H1 (cell line): ENCODE results near the gene FAM50B. TPM values are rescaled to one million over a fixed set of nuclear protein-coding genes. Genes with fewer than 3 reads are reported as not detected.

Experiments
- CTCF ChIA-PET: fragments of 300-600 bp; sonication (Branson Sonifier 250); formaldehyde crosslinking; loops from one replicate; lab custom pipeline; 2021; ENCODE audit not compliant: partially characterized antibody; lab: Charles Lee
- POLR2A ChIA-PET: fragments of 300-600 bp; sonication (Branson Sonifier 250); formaldehyde crosslinking; loops from one replicate; lab custom pipeline; 2021; ENCODE audit warnings: inconsistent platforms; ENCODE audit not compliant: partially characterized antibody; lab: Charles Lee
- DNase-seq, 2 experiments: peaks; one replicate each; pipeline versions ENCODE4 v3.0.0 to v3.0.0-alpha.2; 2010 to 2022; ENCODE audit warnings: low spot score in 2 of 2, low read depth in 1 of 2, mixed read lengths in 1 of 2
- FAIRE-seq: peaks from 2 replicates; lab custom pipeline; 2011; peaks lifted over from hg19 to GRCh38; lab: Jason Lieb, UNC
- H2AFZ ChIP-seq: 2 replicates; pipeline ENCODE4 v1.8.1; 2012; ENCODE audit warnings: low read length, inconsistent platforms
- H2AK5ac ChIP-seq: 2 replicates; pipeline ENCODE4 v1.6.1; 2013; ENCODE audit warnings: low read depth, low read length
- H2BK120ac ChIP-seq: replicated peaks from 2 replicates; pipeline ENCODE3; 2013; ENCODE audit warnings: low read depth, low read length, inconsistent platforms
- H2BK12ac ChIP-seq: 2 replicates; pipeline ENCODE4 v1.6.1; 2013; ENCODE audit warnings: low read depth, low read length
- H2BK15ac ChIP-seq: 2 replicates; pipeline ENCODE4 v1.6.1; 2013; ENCODE audit warnings: low read length
- H2BK20ac ChIP-seq: 2 replicates; pipeline ENCODE4 v1.6.1; 2013; ENCODE audit warnings: low read length
- H2BK5ac ChIP-seq: 2 replicates; pipeline ENCODE4 v1.6.1; 2013; ENCODE audit warnings: low read depth, low read length
- H3K14ac ChIP-seq: 2 replicates; pipeline ENCODE4 v1.6.1; 2013; ENCODE audit warnings: inconsistent platforms; ENCODE audit not compliant: insufficient read length
- H3K18ac ChIP-seq: 2 replicates; pipeline ENCODE4 v1.6.1; 2013; ENCODE audit warnings: low read length; ENCODE audit errors: extremely low read depth
- H3K23ac ChIP-seq: 2 replicates; pipeline ENCODE4 v1.6.1; 2013; ENCODE audit warnings: inconsistent platforms; ENCODE audit not compliant: insufficient read length
- H3K23me2 ChIP-seq: 2 replicates; pipeline ENCODE4 v1.6.1; 2013; ENCODE audit warnings: low read depth, low read length
- H3K27ac ChIP-seq: 2 replicates; pipeline ENCODE4 v1.6.1; 2011; ENCODE audit warnings: low read depth, low read length, inconsistent platforms
- H3K27me3 ChIP-seq, 4 experiments: replicated peaks in 1 of 4; 1 replicate in 1 of 4; 2 replicates in 3 of 4; pipeline versions ENCODE4 v1.6.1 to v1.8.1; 2011 to 2013; ENCODE audit warnings: low read length in 3 of 4, mild to moderate bottlenecking in 3 of 4, inconsistent platforms in 2 of 4, mixed read lengths in 2 of 4, moderate library complexity in 1 of 4; ENCODE audit not compliant: control insufficient read depth in 3 of 4, insufficient read depth in 3 of 4; ENCODE audit errors: extremely low read depth in 1 of 4
- H3K36me3 ChIP-seq, 4 experiments: 2 replicates each; pipeline versions ENCODE4 v1.6.1 to v1.8.1; 2011 to 2013; ENCODE audit warnings: mild to moderate bottlenecking in 4 of 4, low read length in 3 of 4, moderate library complexity in 2 of 4, control low read depth in 1 of 4, inconsistent platforms in 1 of 4; ENCODE audit not compliant: insufficient read depth in 4 of 4, control insufficient read depth in 2 of 4
- H3K4ac ChIP-seq: replicated peaks from 2 replicates; pipeline ENCODE3; 2013; ENCODE audit warnings: low read length, low read depth, mixed read lengths, inconsistent platforms; ENCODE audit not compliant: insufficient read length
- H3K4me1 ChIP-seq, 4 experiments: replicated peaks in 1 of 4; 1 replicate in 1 of 4; 2 replicates in 3 of 4; pipeline versions ENCODE4 v1.6.1 to v1.8.1; 2011 to 2013; ENCODE audit warnings: low read length in 3 of 4, inconsistent platforms in 2 of 4, mixed read lengths in 1 of 4; ENCODE audit not compliant: insufficient read depth in 4 of 4, control insufficient read depth in 3 of 4
- H3K4me2 ChIP-seq, 2 experiments: 2 replicates each; pipeline versions ENCODE4 v1.6.1 to v1.8.1; 2011 to 2013; ENCODE audit warnings: low read depth in 2 of 2, low read length in 2 of 2, control low read depth in 1 of 2, inconsistent platforms in 1 of 2, mild to moderate bottlenecking in 1 of 2; ENCODE audit not compliant: insufficient read depth in 1 of 2
- H3K4me3 ChIP-seq, 4 experiments: fragments of 200-600, 300-600 bp in 1 of 4; sonication (generic), shearing (Covaris generic), sonication (Bioruptor Twin) in 1 of 4; 2 replicates each; pipeline versions ENCODE4 v1.5.1 to v1.8.1; 2011 to 2016; ENCODE audit warnings: low read length in 4 of 4, low read depth in 3 of 4, control low read depth in 2 of 4, inconsistent platforms in 2 of 4, mild to moderate bottlenecking in 2 of 4, mixed read lengths in 1 of 4, moderate library complexity in 1 of 4; ENCODE audit not compliant: insufficient read depth in 2 of 4; ENCODE audit errors: extremely low read depth in 1 of 4
- H3K56ac ChIP-seq: replicated peaks from 2 replicates; pipeline ENCODE3; 2013; ENCODE audit warnings: low read depth, mild to moderate bottlenecking, mixed read lengths, low read length, inconsistent platforms; ENCODE audit not compliant: insufficient read length
- H3K79me1 ChIP-seq: 2 replicates; pipeline ENCODE4 v1.6.1; 2013; ENCODE audit warnings: low read depth, low read length, control low read depth
- H3K79me2 ChIP-seq, 2 experiments: 2 replicates each; pipeline versions ENCODE4 v1.6.1 to v1.8.1; 2012 to 2013; ENCODE audit warnings: low read length in 2 of 2, mild to moderate bottlenecking in 2 of 2, inconsistent platforms in 1 of 2; ENCODE audit not compliant: insufficient read depth in 2 of 2, control insufficient read depth in 1 of 2
- H3K9ac ChIP-seq, 4 experiments: replicated peaks in 1 of 4; 1 replicate in 1 of 4; 2 replicates in 3 of 4; pipeline versions ENCODE4 v1.6.1 to v1.8.1; 2011 to 2013; ENCODE audit warnings: low read depth in 3 of 4, low read length in 3 of 4, control low read depth in 2 of 4, mild to moderate bottlenecking in 2 of 4, moderate library complexity in 2 of 4, inconsistent platforms in 1 of 4; ENCODE audit errors: extremely low read depth in 1 of 4
- H3K9me3 ChIP-seq, 2 experiments: 2 replicates each; pipeline versions ENCODE4 v1.6.1 to v1.8.1; 2012 to 2013; ENCODE audit warnings: mild to moderate bottlenecking in 2 of 2, moderate library complexity in 2 of 2, control low read depth in 1 of 2, inconsistent platforms in 1 of 2, low read depth in 1 of 2, low read length in 1 of 2, mixed read lengths in 1 of 2; ENCODE audit not compliant: insufficient read depth in 2 of 2
- H4K20me1 ChIP-seq, 2 experiments: replicated peaks in 1 of 2; 2 replicates each; pipeline versions ENCODE3 to v1.8.1; 2011 to 2013; ENCODE audit warnings: inconsistent platforms in 2 of 2, low read length in 2 of 2, mild to moderate bottlenecking in 1 of 2; ENCODE audit not compliant: insufficient read depth in 2 of 2, control insufficient read depth in 1 of 2
- H4K5ac ChIP-seq: 2 replicates; pipeline ENCODE4 v1.6.1; 2013; ENCODE audit warnings: low read length, low read depth, mixed read lengths, inconsistent platforms; ENCODE audit not compliant: insufficient read length
- H4K8ac ChIP-seq: 2 replicates; pipeline ENCODE4 v1.8.0; 2013; ENCODE audit warnings: mild to moderate bottlenecking, moderate library complexity, low read length, inconsistent platforms; ENCODE audit not compliant: insufficient read depth; ENCODE audit errors: extremely low read depth
- H4K91ac ChIP-seq: replicated peaks from 2 replicates; pipeline ENCODE3; 2013; ENCODE audit warnings: low read length, mixed read lengths, inconsistent platforms; ENCODE audit not compliant: insufficient read length
- CHD2 ChIP-seq: IDR thresholded peaks from 2 replicates; pipeline ENCODE4 v1.6.1; 2012; ENCODE audit warnings: low read length, improper control_type of control experiment
- CTCF ChIP-seq, 3 experiments: IDR thresholded peaks; 1 replicate in 2 of 3; 2 replicates in 1 of 3; pipeline versions ENCODE4 v1.5.1 to v1.6.1; 2011; ENCODE audit warnings: low read length in 3 of 3, mild to moderate bottlenecking in 3 of 3, inconsistent platforms in 2 of 3, low read depth in 1 of 3, moderate library complexity in 1 of 3; ENCODE audit not compliant: insufficient read depth in 1 of 3; ENCODE audit errors: control extremely low read depth in 1 of 3
- WGBS, 2 experiments: shearing (Covaris generic) in 1 of 2; methylation state at CpG; one replicate each; pipeline versions ENCODE4 v1.1.6 to v1.1.7; 2013 to 2015; ENCODE audit warnings: low lambda C conversion rate in 2 of 2, mixed read lengths in 2 of 2, inconsistent platforms in 1 of 2, low coverage in 1 of 2, missing lambda C conversion rate in 1 of 2; ENCODE audit not compliant: insufficient replicate concordance in 2 of 2, insufficient coverage in 1 of 2, insufficient read length in 1 of 2; ENCODE audit errors: extremely low coverage in 1 of 2, missing lambda C conversion rate in 1 of 2; 5-methylcytosine and 5-hydroxymethylcytosine counted together
- polyA plus RNA-seq, 7 experiments: library from polyadenylated mRNA; depleted of rRNA in 3 of 7; stranded (reverse) in 5 of 7; unstranded in 2 of 7; fragments of >200 nt in 5 of 7; fragments of 200-250 nt in 2 of 7; gene quantifications; 1 replicate in 5 of 7; 2 replicates in 1 of 7; 4 replicates in 1 of 7; pipeline versions ENCODE4 v1.2.1 to v1.2.3, GENCODE V29; 2011 to 2013; ENCODE audit warnings: missing spikeins in 2 of 7, mixed read lengths in 2 of 7
- total RNA-seq: library from RNA; stranded (reverse); fragmentation: NEBNext Ultra II Directional; extraction: Animal tissue kit (Norgen Biotek cat#: 25700); gene quantifications from 2 replicates; pipeline ENCODE4 v1.2.1, GENCODE V29; 2021

FAM50B gene
- total and polyA plus RNA-seq, 2 of the 8 experiments (the other 6 are each of a cell fraction or from before 2014, with no cell fraction given), result 3.1 to 3.2 TPM

GRCh38 chr6:3875486-3875885, 26.3 kb downstream of the FAM50B start:
- no peak overlapping the region for H4K5ac ChIP-seq
- no peak overlapping the region for H3K4me3 ChIP-seq
- H3K27ac ChIP-seq, result no peak overlapping the region
- no peak overlapping the region for H2AFZ ChIP-seq
- H3K4me1 ChIP-seq, result no peaks in the 10 kb centered on the region; a peak in 1 of 7 replicates
- CTCF ChIA-PET, result interaction anchor here (0.7 to 2.8 kb wide), 4 partner anchors 10 to 57 kb away, joined by 3 to 17 read pairs (median 5); partner anchors contain the start of gene FAM50B
- no peak overlapping the region for H2BK12ac ChIP-seq
- no peaks in the 10 kb centered on the region for H3K23me2 ChIP-seq
- no peak overlapping the region for H3K4ac ChIP-seq
- no peak overlapping the region for H3K23ac ChIP-seq
- no peak overlapping the region for H3K14ac ChIP-seq
- WGBS, 2 experiments, result 88% methylated on average over 5 of the region's 5 CpGs; no CpG with 5 or more reads in 1 of the 2 experiments
- no peaks in the 10 kb centered on the region for H3K9me3 ChIP-seq
- no peak for FAIRE-seq
- POLR2A ChIA-PET, result interaction anchor here (1.6 kb wide), 1 partner anchor 19 kb away, joined by 5 read pairs; no protein-coding TSS in a partner anchor
- no peak overlapping the region for H3K56ac ChIP-seq
- H3K36me3 ChIP-seq, result no peaks in the 10 kb centered on the region
- no peaks in the 10 kb centered on the region for H3K27me3 ChIP-seq
- no peak overlapping the region for H4K91ac ChIP-seq
- H2AK5ac ChIP-seq, result no peak overlapping the region
- H3K79me2 ChIP-seq, result no peaks in the 10 kb centered on the region
- H4K8ac ChIP-seq, result no peak overlapping the region
- DNase-seq, result no peak
- no peak overlapping the region for H2BK15ac ChIP-seq
- no peaks in the 10 kb centered on the region for H3K79me1 ChIP-seq
- H2BK20ac ChIP-seq, result no peak overlapping the region
- no peak overlapping the region for H3K18ac ChIP-seq
- no peaks in the 10 kb centered on the region for H4K20me1 ChIP-seq
- H2BK5ac ChIP-seq, result no peak overlapping the region
- H3K4me2 ChIP-seq, result no peak overlapping the region
- H3K9ac ChIP-seq, result no peak overlapping the region
- no peak overlapping the region for H2BK120ac ChIP-seq
- TF ChIP-seq CHD2 (no peak), CTCF (IDR thresholded peaks at IDR 0.05; ENCODE audit: control extremely low read depth in 1 of 3, insufficient read depth in 1 of 3, low read depth in 1 of 3, low read length in 3 of 3) (no peak)
